ENCODE results near the gene MRPL24.

Gene MRPL24

DNA sequence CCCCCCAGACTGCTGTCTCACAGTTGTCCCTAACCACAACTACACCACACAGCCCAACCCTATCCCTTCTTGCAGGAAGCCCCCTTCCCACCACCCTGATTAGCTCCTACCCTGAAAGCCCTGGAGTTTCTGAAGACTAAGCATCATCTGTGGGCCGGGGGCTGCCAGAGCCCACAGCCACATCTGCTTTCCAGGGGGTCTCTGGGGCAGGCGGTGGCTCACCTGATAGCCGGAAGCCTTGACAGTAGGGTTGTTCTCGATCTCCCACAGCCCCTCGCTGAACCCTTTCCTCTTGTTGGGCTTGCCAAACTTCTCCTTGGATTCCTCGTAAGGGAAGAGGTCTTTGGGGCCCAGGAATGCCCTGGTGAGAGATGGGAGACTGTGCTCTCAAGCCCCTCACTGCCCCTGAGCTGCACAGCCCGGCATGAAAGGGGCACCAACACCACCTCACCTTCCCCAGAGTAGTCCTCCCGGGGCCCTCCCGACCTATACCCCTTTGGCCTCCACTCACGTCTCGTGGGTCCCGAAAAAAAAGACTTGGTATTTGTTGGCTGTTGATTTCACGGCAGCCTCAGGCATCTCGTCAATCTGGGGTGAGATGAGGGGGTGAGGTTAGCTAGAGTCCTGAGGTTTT lies 4.0 kb upstream of the MRPL24 start:
- H3K27ac Mint-ChIP-seq = no peak overlapping the region
- no peaks in the 10 kb centered on the region for H3K27me3 Mint-ChIP-seq
- no peak for DNase-seq
- no peak overlapping the region for H3K4me3 Mint-ChIP-seq
- H3K9me3 Mint-ChIP-seq = no peaks in the 10 kb centered on the region
- H3K4me1 Mint-ChIP-seq = peaks cover 88% of the 10 kb centered on the region
- H3K36me3 Mint-ChIP-seq = peaks cover 59% of the 10 kb centered on the region
- CTCF ChIA-PET = interaction anchor here (2.3 kb wide), 1 partner anchor 19 kb away, joined by 9 read pairs; no protein-coding TSS in a partner anchor

DNA sequence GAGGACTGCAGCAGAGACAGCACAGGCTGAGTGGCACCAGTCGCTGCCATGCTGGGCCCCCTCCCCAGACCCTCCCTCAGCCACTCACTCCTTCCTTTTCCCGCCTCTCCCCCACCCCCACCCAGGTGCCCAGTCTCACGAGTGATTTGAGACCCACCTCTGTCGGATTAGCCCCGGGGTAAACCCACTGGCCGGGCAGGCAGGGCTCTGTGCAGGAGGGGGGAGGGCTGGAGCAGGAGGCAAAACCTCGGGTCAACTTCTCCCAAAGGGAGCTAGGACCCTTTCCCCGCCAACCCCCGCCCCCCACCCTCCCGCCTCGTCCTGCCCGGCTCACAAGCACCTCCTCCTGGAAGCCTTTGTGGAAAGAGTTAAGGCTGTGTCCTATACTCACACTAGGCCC lies 3.5 kb upstream of the MRPL24 start:
- H3K9me3 Mint-ChIP-seq = no peaks in the 10 kb centered on the region
- peaks cover 57% of the 10 kb centered on the region for H3K36me3 Mint-ChIP-seq
- no peak for DNase-seq
- H3K27ac Mint-ChIP-seq = peak overlapping the region; percentile 42
- H3K4me1 Mint-ChIP-seq = peaks cover 84% of the 10 kb centered on the region
- CTCF ChIA-PET = interaction anchor here (0.7 to 2.3 kb wide), 2 partner anchors 19 kb away, joined by 3 to 9 read pairs; no protein-coding TSS in a partner anchor
- no peak overlapping the region for H3K4me3 Mint-ChIP-seq
- H3K27me3 Mint-ChIP-seq = no peaks in the 10 kb centered on the region

DNA sequence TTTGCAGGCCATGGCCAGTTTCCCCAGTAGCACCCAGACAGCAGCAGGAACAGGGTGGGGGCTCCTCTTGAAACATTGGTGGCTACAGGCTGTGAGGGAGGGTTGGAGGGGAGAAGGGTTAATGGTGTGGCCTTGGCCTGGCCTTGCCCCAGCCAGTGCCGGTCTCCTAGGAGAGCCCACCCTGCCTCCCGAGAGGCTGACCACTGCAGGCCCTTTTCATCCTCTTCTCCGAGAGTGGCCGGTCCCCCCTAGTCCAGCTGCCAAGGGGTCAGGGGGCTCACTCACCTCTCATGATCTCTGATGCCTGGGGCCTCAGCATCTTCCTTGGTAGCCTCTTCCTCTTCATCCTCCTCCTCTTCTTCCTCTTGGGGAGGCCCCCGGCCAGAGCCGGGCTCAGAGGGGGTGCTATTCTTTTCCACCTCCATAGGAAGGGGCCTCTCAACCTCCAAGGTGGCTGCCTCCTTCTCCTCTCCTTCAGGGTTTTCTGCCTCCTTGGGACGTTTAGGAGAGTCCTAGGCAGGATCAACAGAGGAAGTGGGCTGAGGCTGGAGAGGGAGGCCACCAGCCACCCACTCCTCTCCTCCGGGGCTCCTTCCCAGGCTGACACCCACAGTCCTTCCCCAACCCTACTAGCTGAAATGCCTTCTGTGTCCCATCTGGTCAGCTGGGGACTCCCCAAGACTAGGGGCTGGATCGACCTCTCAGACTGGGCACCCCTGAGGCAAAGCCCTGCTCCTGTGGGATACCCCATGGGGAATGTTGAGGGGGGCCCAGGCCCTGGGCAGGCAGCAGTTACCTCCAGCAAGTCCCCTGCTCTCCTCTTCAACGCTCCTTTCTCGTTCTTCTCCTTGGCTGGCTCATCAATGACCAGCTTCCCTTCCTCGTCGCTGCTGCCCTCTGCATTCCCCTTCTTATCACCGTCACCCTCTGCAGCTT lies 2.7 kb upstream of the MRPL24 start:
- Mint-ChIP-seq H3K27me3 (no peaks in the 10 kb centered on the region), H3K4me3 (no peak overlapping the region), H3K27ac (peak overlapping the region; percentile 42), H3K9me3 (no peaks in the 10 kb centered on the region), H3K36me3 (peaks cover 50% of the 10 kb centered on the region), H3K4me1 (peaks cover 84% of the 10 kb centered on the region)
- no peak for DNase-seq
- CTCF ChIA-PET = interaction anchor here (0.7 to 1.8 kb wide), 2 partner anchors 17 to 18 kb away, joined by 3 to 12 read pairs; no protein-coding TSS in a partner anchor

DNA sequence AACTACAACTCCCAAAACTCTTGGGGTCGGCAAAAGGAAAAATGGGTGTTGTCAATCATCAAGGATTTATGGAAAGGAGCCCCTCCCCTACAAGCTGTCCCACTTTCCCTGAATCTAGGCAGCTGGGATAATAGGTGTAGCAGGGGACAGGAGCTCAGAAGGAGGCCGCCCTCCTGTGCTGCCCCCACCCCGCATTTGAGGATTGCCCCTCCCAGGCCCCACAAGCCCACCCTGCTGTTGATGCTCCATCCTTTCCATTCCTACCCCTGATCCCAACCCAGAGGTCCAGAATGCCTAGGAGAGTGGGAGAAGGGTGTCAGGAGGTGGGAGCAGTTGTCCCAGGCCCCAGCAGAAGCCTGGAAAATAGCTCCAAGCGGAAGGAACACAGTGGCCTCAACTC lies 1.9 kb upstream of the MRPL24 start:
- no peaks in the 10 kb centered on the region for H3K9me3 Mint-ChIP-seq
- no peaks in the 10 kb centered on the region for H3K27me3 Mint-ChIP-seq
- DNase-seq = no peak
- CTCF ChIA-PET = interaction anchor here (1.8 to 2.2 kb wide), 2 partner anchors 16 to 53 kb away, joined by 6 to 12 read pairs; no protein-coding TSS in a partner anchor
- H3K4me3 Mint-ChIP-seq = no peak overlapping the region
- H3K36me3 Mint-ChIP-seq = peaks cover 48% of the 10 kb centered on the region
- peaks cover 78% of the 10 kb centered on the region for H3K4me1 Mint-ChIP-seq
- H3K27ac Mint-ChIP-seq = peak overlapping the region; percentile 68

DNA sequence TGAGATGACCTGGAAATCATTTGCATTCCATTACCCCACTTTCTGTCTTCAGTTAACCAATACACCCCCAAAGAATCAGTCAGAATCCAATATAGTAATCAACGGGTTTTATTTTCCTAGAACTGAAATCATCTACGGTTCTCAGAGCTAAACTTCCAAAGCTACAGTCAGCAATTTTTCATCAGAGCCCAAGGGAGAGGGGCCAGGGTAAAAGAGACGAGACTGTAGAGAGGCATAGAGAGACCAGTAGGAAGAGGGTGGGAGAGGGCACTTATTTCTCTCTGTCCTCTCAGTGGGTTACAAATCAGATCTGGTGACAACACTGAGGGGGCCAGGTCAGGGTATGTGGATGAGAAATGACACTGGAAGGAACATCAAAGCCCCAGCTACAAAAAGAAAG lies 1.1 kb upstream of the MRPL24 start:
- no peak for DNase-seq
- Mint-ChIP-seq H3K27ac (peak overlapping the region; percentile 97), H3K9me3 (no peaks in the 10 kb centered on the region), H3K4me3 (no peak overlapping the region), H3K36me3 (peaks cover 52% of the 10 kb centered on the region), H3K4me1 (peaks cover 71% of the 10 kb centered on the region), H3K27me3 (no peaks in the 10 kb centered on the region)
- CTCF ChIA-PET = interaction anchor here (1.8 to 2.2 kb wide), 2 partner anchors 16 to 52 kb away, joined by 6 to 12 read pairs; no protein-coding TSS in a partner anchor

DNA sequence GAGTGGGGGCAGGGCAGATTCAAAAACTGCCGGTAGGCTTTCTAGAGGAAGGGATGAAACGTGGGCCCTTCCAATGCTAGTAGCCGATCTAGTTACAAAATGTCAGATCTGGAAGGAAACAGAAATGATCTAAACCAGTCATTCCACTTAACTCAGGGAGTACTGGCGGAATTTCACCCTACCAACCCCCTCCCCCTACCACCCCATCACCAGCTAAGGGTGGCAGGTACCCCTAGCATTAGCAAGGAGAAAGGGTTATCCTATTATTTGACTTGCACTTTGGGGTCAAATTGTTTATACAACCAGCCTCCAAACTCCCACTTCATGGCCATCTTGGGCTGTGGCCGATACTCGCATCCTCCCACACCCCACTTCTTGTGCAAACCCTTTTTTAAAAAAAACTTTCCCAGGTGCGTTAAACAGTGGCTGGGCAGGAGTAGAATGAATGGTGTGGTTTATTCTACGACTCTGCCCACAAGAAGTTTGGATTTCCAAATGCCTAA lies 644 bp upstream of the MRPL24 start:
- H3K36me3 Mint-ChIP-seq = peaks cover 51% of the 10 kb centered on the region
- H3K4me3 Mint-ChIP-seq = peak overlapping the region; percentile 97
- peak overlapping the region; percentile 97 for H3K27ac Mint-ChIP-seq
- CTCF ChIA-PET = interaction anchor here (0.9 to 2.2 kb wide), 5 partner anchors 11 to 118 kb away, joined by 4 to 17 read pairs (median 9); no protein-coding TSS in a partner anchor
- DNase-seq = no peak
- no peaks in the 10 kb centered on the region for H3K9me3 Mint-ChIP-seq
- H3K27me3 Mint-ChIP-seq = no peaks in the 10 kb centered on the region
- peaks cover 67% of the 10 kb centered on the region for H3K4me1 Mint-ChIP-seq

DNA sequence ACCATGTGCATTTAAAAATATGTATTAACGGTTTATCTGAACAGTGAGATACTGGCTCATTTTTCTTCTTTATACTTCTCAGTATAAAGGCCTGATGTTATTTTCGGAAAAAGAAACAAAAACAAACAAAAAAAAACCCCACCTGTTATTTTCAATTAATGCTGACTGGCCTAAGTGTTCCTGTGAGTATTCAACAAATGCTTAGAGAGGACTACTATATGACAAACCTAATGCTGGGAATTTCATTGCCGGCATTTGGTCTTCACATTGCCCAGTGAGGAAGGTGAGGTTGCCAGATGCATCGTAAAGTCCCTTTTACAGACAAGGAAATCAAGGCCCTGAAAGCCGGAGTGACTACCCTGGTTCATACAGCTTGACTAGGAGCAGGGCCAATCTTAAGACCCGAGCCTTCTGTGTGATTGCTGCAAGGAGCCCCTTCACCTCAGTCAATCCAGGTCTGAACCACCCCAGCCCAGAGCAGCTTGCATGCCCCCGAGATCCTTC lies 599 bp downstream of the MRPL24 start:
- Mint-ChIP-seq H3K27ac (peak overlapping the region; percentile 97), H3K9me3 (no peaks in the 10 kb centered on the region), H3K4me3 (peak overlapping the region; percentile 97), H3K36me3 (peaks cover 47% of the 10 kb centered on the region), H3K4me1 (peaks cover 54% of the 10 kb centered on the region), H3K27me3 (no peaks in the 10 kb centered on the region)
- CTCF ChIA-PET = interaction anchor here (0.9 to 2.0 kb wide), 5 partner anchors 10 to 119 kb away, joined by 3 to 17 read pairs (median 4); partner anchors contain the start of genes ISG20L2 and METTL25B
- DNase-seq = no peak

DNA sequence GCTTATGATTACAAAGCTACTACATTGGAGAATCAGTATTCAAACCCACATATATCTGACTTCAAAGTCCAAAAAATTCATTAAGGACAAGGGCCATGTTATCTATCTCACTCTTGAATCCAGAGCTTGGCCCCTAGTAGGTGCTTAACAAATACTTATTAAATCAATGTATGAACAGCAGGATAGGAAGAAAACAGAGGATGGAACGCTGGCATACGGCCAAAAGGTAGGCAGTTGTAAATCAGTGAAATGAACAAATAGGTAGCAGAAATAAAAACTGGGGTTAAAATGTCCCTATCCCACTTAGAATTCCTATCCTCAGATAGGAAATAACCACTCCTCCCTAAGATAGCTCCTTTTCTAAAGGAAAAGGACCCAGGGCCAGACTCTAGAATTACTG lies 2.0 kb downstream of the MRPL24 start:
- CTCF ChIA-PET = interaction anchor here (1.3 kb wide), 2 partner anchors 8 to 12 kb away, joined by 5 to 9 read pairs; no protein-coding TSS in a partner anchor
- no peaks in the 10 kb centered on the region for H3K9me3 Mint-ChIP-seq
- H3K27me3 Mint-ChIP-seq = no peaks in the 10 kb centered on the region
- no peak for DNase-seq
- H3K4me1 Mint-ChIP-seq = peaks cover 45% of the 10 kb centered on the region
- H3K36me3 Mint-ChIP-seq = peaks cover 40% of the 10 kb centered on the region
- no peak overlapping the region for H3K27ac Mint-ChIP-seq
- no peak overlapping the region for H3K4me3 Mint-ChIP-seq

DNA sequence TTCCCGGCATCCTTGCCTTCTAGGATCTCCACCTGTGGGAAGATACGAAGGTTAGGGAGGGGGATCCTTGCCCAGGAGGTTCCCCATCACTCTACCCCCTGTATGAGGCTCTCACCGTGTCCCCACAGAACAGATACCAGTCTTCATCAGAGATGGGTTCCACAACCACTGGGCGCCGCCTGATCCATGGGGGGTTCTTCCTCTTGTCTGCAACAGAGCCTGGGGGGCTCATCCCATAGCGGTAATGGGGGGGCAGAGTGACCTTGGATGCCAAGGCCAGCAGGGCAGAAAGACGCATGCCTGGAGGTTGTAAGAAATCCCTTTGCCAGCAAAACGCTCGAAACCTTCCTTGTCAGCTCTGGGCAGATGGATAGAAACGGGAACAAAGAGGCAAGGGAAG lies 2.5 kb downstream of the MRPL24 start:
- H3K9me3 Mint-ChIP-seq = no peaks in the 10 kb centered on the region
- CTCF ChIA-PET = interaction anchor here (1.3 kb wide), 2 partner anchors 8 to 12 kb away, joined by 5 to 9 read pairs; no protein-coding TSS in a partner anchor
- peaks cover 39% of the 10 kb centered on the region for H3K36me3 Mint-ChIP-seq
- H3K4me1 Mint-ChIP-seq = peaks cover 42% of the 10 kb centered on the region
- H3K27me3 Mint-ChIP-seq = no peaks in the 10 kb centered on the region
- no peak overlapping the region for H3K4me3 Mint-ChIP-seq
- no peak overlapping the region for H3K27ac Mint-ChIP-seq
- DNase-seq = no peak

DNA sequence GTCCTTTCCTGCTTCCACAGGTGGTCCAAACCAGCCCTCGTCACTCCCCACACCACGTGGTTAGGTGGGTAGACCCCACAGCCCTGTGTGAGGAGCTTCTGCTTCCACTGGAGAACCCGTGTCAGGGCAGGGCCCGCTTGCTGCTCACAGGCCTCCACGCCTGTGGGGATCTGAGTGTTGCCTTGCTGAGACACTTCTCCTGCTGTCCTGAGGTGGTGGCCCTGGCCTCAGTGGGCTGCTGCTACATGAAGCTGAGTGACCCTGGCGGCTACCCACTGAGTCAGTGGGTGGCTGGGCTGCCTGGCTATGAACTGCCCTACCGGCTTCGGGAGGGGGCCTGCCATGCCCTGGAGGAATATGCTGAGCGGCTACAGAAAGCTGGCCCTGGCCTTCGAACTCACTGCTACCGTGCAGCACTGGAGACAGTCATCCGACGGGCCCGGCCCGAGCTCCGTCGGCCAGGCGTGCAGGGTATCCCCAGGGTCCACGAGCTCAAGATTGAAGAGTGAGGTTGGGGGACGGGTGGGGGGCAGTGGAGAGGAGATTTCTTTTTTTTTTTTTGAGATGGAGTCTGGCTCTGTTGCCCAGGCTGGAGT lies 6.8 kb downstream of the MRPL24 start:
- no peaks in the 10 kb centered on the region for H3K9me3 Mint-ChIP-seq
- H3K36me3 Mint-ChIP-seq = peaks cover 27% of the 10 kb centered on the region
- no peak overlapping the region for H3K4me3 Mint-ChIP-seq
- H3K27ac Mint-ChIP-seq = no peak overlapping the region
- DNase-seq = no peak
- H3K4me1 Mint-ChIP-seq = peaks cover 22% of the 10 kb centered on the region
- CTCF ChIA-PET = no interaction called here
- no peaks in the 10 kb centered on the region for H3K27me3 Mint-ChIP-seq

DNA sequence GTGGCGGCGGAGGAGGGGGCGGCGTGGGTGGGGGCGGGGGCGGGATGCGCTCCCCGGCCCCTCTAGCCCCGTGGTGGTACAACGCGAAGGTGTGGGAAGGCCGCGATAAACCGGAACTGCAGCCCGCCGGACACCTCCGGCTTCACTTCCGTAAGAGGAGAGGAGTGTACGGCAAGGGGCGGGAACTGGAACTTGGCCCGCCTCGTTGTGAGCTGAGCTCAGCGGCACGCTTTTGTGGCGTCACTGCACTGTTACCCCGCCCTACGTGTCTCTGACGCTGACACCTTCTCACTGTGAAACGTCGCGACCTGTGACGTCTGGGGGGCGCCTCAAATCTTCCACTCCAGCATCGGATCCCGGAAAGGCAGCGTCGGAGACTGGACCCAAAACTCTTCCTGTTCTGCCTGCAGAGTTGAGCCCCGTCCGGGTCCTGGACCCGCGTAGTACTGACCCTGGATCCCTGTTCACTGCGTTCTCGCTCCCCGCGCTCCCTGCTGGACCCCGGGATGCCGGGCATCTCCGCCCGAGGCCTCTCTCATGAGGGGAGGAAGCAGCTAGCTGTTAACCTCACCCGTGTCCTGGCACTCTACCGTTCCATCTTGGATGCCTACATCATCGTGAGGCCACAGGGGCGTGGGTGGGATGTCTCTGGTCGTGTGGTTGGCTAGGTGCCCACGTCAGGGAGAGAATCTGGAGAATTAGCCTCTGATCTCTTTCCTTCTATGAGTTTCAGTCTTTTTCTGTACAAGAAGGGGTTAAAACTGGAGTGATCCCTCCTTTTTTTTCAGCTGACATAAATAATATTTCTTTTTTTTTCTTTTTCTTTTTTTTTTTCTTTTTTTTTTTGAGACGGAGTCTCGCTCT lies 12.1 kb downstream of the MRPL24 start, which contains the start of gene ISG20L2:
TSS of gene ISG20L2 (minus strand) at position 168 of the 864 bp plus-strand sequence. CDS start 1,114 bp downstream, outside the sequence.
- no peak within 1 kb of the TSS for H3K27ac Mint-ChIP-seq
- CTCF ChIA-PET = interaction anchor here (0.6 to 5.1 kb wide), 13 partner anchors 12 to 160 kb away, joined by 3 to 224 read pairs (median 35); partner anchors contain the start of genes HDGF, MRPL24, NTRK1 and PRCC
- DNase-seq = peak; percentile 98
- no peaks in the 10 kb centered on the region for H3K9me3 Mint-ChIP-seq
- H3K27me3 Mint-ChIP-seq = no peaks in the 10 kb centered on the region
- peaks cover 25% of the 10 kb centered on the region for H3K36me3 Mint-ChIP-seq
- H3K4me1 Mint-ChIP-seq = peaks cover 28% of the 10 kb centered on the region
- no peak within 1 kb of the TSS for H3K4me3 Mint-ChIP-seq

DNA sequence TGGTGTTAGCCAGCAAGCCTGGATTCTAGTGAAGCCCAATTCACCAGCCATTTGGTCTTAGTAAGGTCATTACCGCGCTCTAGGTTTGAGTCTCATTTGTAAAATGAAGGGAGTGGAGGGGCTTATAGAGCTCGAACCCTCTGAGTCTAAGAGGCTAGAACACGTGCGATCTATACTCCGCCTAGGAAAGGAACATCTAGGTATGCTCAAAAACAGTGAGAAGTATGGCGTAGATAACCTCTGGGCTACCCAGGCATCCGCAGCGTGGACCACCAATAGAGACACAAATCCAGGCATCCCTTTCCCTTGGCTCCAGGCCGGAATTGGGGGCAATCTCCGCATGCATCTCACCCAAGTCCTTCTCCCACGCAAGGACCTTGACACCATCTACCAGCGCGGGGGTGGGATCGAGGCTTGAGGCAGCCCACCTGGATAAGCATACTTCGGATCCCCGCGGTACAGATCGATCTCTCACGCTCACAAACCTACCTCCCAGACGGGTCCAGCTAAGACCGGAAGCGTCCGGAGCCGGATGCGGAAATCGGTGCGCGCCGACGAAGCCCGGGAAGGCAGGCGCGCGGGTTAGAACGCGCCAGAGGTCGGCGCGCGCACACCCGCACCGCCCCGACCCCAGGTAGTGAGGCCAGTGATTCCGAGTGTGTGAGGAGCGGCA lies 12.8 kb downstream of the MRPL24 start, which contains the start of gene METTL25B:
TSS of gene METTL25B (plus strand) at position 544 of the 673 bp plus-strand sequence. CDS start 636 bp downstream, outside the sequence.
- Mint-ChIP-seq H3K27ac (no peak within 1 kb of the TSS), H3K4me1 (peaks cover 35% of the 10 kb centered on the region), H3K9me3 (no peaks in the 10 kb centered on the region), H3K27me3 (no peaks in the 10 kb centered on the region), H3K36me3 (peaks cover 29% of the 10 kb centered on the region), H3K4me3 (no peak within 1 kb of the TSS)
- peak; percentile 86 for DNase-seq
- CTCF ChIA-PET = interaction anchor here (0.7 to 5.1 kb wide), 13 partner anchors 13 to 161 kb away, joined by 3 to 224 read pairs (median 35); partner anchors contain the start of genes HDGF, MRPL24, NTRK1 and PRCC
